ENCODE measurements around the gene DGCR8. TPM values are rescaled to one million over a fixed set of nuclear protein-coding genes. Genes with fewer than 3 reads are reported as not detected.
A peak's percentile ranks its signal among the peaks of the same experiment; 100 is the strongest.

DGCR8 gene
- total and polyA plus RNA-seq, 10 donors = 7.8 to 62.7 (median 31.4) TPM

DNA sequence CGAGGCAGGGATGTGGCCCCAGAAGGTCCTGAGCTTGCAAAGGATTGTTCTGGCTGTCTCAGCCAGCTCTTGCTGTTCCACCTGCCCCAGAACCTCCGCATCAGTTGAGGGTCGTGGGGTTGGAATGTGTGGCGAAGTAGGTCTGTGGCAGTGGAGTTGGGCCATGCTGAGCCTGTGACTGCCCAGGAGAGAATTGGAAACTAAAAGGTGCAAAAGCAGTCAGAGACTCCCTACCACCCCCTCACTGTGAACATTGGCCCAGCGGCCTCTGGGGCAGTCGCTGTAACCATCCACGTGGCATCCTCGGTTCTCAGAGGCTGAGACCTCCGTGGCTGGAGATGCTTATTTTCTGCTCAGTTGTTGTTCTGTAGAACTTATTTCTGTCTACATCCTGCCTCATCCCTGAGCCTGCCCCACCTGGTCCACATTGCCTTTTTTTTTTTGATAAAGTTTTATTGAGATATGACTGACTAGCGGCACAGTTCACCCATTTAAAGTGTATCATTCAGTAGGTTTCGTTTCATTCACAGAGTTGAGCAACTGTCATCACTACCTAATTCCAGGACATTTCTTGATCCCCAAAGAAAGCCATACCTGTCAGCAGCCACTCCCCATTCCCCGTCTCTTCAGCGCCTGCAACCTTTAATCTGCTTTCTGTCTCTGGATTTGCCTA lies 22.3 kb upstream of the DGCR8 start:
- no peaks in the 10 kb centered on the region for H3K9me3 ChIP-seq
- DNase-seq = no peak
- H3K4me3 ChIP-seq = no peak overlapping the region
- no peaks in the 10 kb centered on the region for H3K27me3 ChIP-seq (replicated peaks in 1 of 7)
- intact Hi-C loops (cut with DNase I; ENCODE audit: low total_unique reads) = no loop called here
- 95 to 98% (median 96%) methylated on average over 13 of the region's 13 CpGs for WGBS, 5 donors
- no peak overlapping the region for H3K27ac ChIP-seq
- TF ChIP-seq POLR2A (IDR thresholded peaks at IDR 0.05) = no peak
- TF ChIP-seq, protein P1, sequence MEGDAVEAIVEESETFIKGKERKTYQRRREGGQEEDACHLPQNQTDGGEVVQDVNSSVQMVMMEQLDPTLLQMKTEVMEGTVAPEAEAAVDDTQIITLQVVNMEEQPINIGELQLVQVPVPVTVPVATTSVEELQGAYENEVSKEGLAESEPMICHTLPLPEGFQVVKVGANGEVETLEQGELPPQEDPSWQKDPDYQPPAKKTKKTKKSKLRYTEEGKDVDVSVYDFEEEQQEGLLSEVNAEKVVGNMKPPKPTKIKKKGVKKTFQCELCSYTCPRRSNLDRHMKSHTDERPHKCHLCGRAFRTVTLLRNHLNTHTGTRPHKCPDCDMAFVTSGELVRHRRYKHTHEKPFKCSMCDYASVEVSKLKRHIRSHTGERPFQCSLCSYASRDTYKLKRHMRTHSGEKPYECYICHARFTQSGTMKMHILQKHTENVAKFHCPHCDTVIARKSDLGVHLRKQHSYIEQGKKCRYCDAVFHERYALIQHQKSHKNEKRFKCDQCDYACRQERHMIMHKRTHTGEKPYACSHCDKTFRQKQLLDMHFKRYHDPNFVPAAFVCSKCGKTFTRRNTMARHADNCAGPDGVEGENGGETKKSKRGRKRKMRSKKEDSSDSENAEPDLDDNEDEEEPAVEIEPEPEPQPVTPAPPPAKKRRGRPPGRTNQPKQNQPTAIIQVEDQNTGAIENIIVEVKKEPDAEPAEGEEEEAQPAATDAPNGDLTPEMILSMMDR (IDR thresholded peaks at IDR 0.05 in 8 of 11, conservative IDR thresholded peaks at IDR 0.05 in 3 of 11) = no peak
- no peak for TF ChIP-seq POLR2AphosphoS5 (IDR thresholded peaks at IDR 0.05)
- H3K36me3 ChIP-seq = peaks cover 0 to 97% (median 74%) of the 10 kb centered on the region in 6 donors
- H3K4me1 ChIP-seq = peaks cover 0 to 25% (median 2%) of the 10 kb centered on the region in 6 donors

DNA sequence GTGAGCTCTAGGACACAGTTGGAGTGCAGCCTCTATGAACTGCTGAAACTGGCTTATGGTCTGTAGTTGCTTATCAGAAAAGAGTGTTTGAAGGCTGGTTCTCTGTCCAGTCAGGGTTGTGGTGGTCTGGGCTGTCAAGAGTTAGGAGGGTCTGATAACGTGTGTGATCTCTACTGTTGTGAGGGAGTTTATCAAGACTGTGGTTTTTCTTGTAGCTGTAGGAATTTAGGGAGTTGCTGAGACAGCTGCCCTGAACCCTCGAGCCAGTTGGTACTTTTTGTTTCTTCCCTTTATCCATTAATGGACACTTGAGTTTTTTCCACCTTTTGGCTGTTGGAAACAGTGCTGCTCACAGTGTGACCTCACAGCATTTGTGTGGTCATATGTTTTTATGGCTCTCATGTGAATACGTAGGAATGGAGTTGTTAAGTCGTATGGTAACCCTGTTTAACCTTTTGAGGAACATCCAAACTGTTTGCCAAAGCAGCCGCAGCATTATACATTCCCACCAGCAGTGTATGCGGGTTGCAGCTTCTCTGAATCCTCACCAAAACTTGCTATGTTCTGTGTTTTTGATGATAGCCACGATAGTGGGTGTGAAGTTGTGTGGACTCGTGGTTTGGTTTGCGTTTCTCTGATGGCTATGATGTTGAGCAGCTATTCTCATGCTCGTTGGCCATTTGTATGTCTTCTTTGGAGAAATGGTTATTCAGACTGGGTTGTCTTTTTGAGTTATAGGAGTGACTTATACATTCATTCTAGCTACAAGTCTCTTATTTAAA lies 20.9 kb upstream of the DGCR8 start:
- intact Hi-C loops (cut with DNase I; ENCODE audit: low total_unique reads) = no loop called here
- peaks cover 0 to 33% (median 2%) of the 10 kb centered on the region in 6 donors for H3K4me1 ChIP-seq
- H3K27me3 ChIP-seq (replicated peaks in 1 of 7) = no peaks in the 10 kb centered on the region
- no peak overlapping the region for H3K4me3 ChIP-seq
- TF ChIP-seq POLR2A (IDR thresholded peaks at IDR 0.05) (no peak), POLR2AphosphoS5 (IDR thresholded peaks at IDR 0.05) (no peak)
- TF ChIP-seq, protein P1 (IDR thresholded peaks at IDR 0.05 in 8 of 11, conservative IDR thresholded peaks at IDR 0.05 in 3 of 11) = no peak
- no peak for DNase-seq
- H3K36me3 ChIP-seq = peaks cover 0 to 97% (median 73%) of the 10 kb centered on the region in 6 donors
- H3K9me3 ChIP-seq = no peaks in the 10 kb centered on the region
- no peak overlapping the region for H3K27ac ChIP-seq
- WGBS, 5 donors = 76 to 86% (median 82%) methylated on average over 10 of the region's 10 CpGs

DNA sequence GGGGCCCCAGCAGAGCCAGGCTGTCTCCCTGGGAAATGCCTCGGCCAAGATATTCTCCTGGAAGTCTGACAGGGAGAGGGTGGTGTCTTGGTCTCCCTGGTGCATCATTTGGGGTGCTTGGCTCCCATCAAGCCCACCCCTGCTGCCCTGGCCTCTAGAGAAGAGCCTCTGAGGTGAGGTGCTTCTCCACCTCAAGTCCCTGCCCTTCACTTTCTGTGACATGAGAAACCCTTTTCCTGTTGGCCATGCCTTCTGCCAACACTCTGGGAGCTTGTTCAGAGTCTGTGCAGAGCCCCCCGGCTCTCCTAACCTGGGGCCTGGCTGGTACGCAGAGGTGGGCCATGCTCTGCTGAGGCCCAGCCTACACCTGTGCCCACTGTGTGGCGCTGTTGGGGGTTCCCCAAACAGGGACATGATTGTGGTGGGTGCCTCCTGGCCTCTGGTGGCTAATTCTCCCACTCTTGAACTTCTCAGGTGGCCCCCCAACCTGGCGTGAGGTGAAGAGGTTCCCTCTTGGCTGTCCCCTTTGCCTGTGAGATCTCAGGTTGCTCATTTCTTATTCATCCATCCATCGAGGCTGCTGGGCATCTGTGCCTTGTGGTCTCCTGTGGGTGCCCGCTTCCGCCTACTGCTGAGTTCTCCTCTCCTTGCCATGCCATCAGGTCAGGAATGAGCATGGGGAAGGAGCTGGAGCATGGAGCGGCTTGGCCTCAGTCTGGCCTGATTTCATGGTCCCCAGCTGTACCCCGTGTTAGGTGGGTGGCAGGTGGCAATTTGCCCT lies 19.2 kb upstream of the DGCR8 start:
- WGBS, 5 donors = 87 to 93% (median 93%) methylated on average over 6 to 10 of the region's 10 CpGs
- no peaks in the 10 kb centered on the region for H3K9me3 ChIP-seq
- intact Hi-C loops (cut with DNase I; ENCODE audit: low total_unique reads) = no loop called here
- no peaks in the 10 kb centered on the region for H3K27me3 ChIP-seq (replicated peaks in 1 of 7)
- H3K4me3 ChIP-seq = no peak overlapping the region
- TF ChIP-seq, protein P1 (IDR thresholded peaks at IDR 0.05 in 8 of 11, conservative IDR thresholded peaks at IDR 0.05 in 3 of 11) = no peak
- TF ChIP-seq POLR2A (IDR thresholded peaks at IDR 0.05) (no peak), POLR2AphosphoS5 (IDR thresholded peaks at IDR 0.05) (no peak)
- peaks cover 0 to 33% (median 2%) of the 10 kb centered on the region in 6 donors for H3K4me1 ChIP-seq
- H3K27ac ChIP-seq = peak overlapping the region in 4 of 8 donors; percentile 13 to 64 (median 48)
- H3K36me3 ChIP-seq = peaks cover 0 to 97% (median 60%) of the 10 kb centered on the region in 6 donors
- no peak for DNase-seq

Data from spleen (tissue), 11 donors.